K562 (cell line): ENCODE results near the gene KIF17. TPM values are rescaled to one million over a fixed set of nuclear protein-coding genes. Genes with fewer than 3 reads are reported as not detected.
A peak's percentile ranks its signal among the peaks of the same experiment; 100 is the strongest.

Source experiments
- CREM ChIP-seq: IDR thresholded peaks from 2 replicates; pipeline ENCODE4 v1.6.1; 2014; ENCODE audit warnings: antibody characterized with exemption, low read depth
- SUPT5H ChIP-seq: fragments of 450-650 bp; IDR thresholded peaks from 2 replicates; pipeline ENCODE4 v1.6.1; 2016
- TRIM25 ChIP-seq: fragments of 450-650 bp; IDR thresholded peaks from 2 replicates; pipeline ENCODE4 v1.7.0; 2016; ENCODE audit warnings: borderline replicate concordance
- ZNF639 ChIP-seq, 2 experiments: fragments of 200-800 bp in 1 of 2; sonication (Bioruptor generic) in 1 of 2; sonication (generic) in 1 of 2; formaldehyde crosslinking in 1 of 2; IDR thresholded peaks in 1 of 2; conservative IDR thresholded peaks in 1 of 2; 2 replicates each; pipeline versions ENCODE4 v1.5.0 to v1.6.1; 2016 to 2020; ENCODE audit warnings: missing compliant biosample characterization in 1 of 2, missing genetic modification characterization in 1 of 2, missing genetic modification reagents in 1 of 2
- polyA plus RNA-seq, 8 experiments: library from polyadenylated mRNA; depleted of rRNA in 4 of 8; stranded (reverse) in 5 of 8; unstranded in 3 of 8; fragments of >200 nt; fragmentation: Nextera tagmentation in 2 of 8; fragmentation: Illumina TruSeq in 1 of 8; extraction: Ambion mirVana in 2 of 8; extraction: Trizol in 1 of 8; gene quantifications; 2 replicates each; pipeline versions ENCODE4 v1.2.1 to v1.2.3, GENCODE V29; 2011 to 2014; ENCODE audit warnings: inconsistent platforms in 1 of 8, missing spikeins in 1 of 8
- total RNA-seq, 7 experiments: library from RNA; depleted of rRNA in 6 of 7; stranded (reverse); fragments of >200 nt in 6 of 7; fragmentation: Illumina TruSeq in 2 of 7; extraction: Trizol in 2 of 7; gene quantifications; 2 replicates each; pipeline versions ENCODE4 v1.2.1 to v1.2.3, GENCODE V29; 2011 to 2021; ENCODE audit warnings: low replicate concordance in 1 of 7
- TF ChIP-seq, protein P1 (sequence below): fragments of 250-450 bp; sonication (Bioruptor Pico); IDR thresholded peaks from 2 replicates; pipeline ENCODE4 v1.8.0; 2022; ENCODE audit warnings: moderate library complexity, mild to moderate bottlenecking, inconsistent platforms
- TF ChIP-seq, protein P2 (sequence below): fragments of 450-650 bp; IDR thresholded peaks from 2 replicates; pipeline ENCODE4 v1.6.1; 2016; ENCODE audit warnings: mild to moderate bottlenecking, moderate library complexity
- TF ChIP-seq, protein P3 (sequence below): sonication (generic); formaldehyde crosslinking; IDR thresholded peaks from 2 replicates; pipeline ENCODE4 v1.8.1; 2023; ENCODE audit warnings: mild to moderate bottlenecking, missing genetic modification reagents

KIF17 gene
- total and polyA plus RNA-seq, 9 of the 15 experiments (the other 6 are each of a cell fraction or from before 2014, with no cell fraction given) = 0.04 to 0.47 (median 0.18) TPM; not detected in 5

GRCh38 chr1:20732588-20733359, 15.0 kb upstream of the KIF17 start, which contains the start of gene SH2D5 (continued):
- TF ChIP-seq, protein P1, sequence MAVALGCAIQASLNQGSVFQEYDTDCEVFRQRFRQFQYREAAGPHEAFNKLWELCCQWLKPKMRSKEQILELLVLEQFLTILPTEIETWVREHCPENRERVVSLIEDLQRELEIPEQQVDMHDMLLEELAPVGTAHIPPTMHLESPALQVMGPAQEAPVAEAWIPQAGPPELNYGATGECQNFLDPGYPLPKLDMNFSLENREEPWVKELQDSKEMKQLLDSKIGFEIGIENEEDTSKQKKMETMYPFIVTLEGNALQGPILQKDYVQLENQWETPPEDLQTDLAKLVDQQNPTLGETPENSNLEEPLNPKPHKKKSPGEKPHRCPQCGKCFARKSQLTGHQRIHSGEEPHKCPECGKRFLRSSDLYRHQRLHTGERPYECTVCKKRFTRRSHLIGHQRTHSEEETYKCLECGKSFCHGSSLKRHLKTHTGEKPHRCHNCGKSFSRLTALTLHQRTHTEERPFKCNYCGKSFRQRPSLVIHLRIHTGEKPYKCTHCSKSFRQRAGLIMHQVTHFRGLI = no peak
- TF ChIP-seq ZNF639 (CRISPR knock-in tag; conservative IDR thresholded peaks at IDR 0.05 in 1 of 2, IDR thresholded peaks at IDR 0.05 in 1 of 2) = no peak
- TF ChIP-seq SUPT5H = no peak
- TF ChIP-seq TRIM25 = no peak
- TF ChIP-seq, protein P2, sequence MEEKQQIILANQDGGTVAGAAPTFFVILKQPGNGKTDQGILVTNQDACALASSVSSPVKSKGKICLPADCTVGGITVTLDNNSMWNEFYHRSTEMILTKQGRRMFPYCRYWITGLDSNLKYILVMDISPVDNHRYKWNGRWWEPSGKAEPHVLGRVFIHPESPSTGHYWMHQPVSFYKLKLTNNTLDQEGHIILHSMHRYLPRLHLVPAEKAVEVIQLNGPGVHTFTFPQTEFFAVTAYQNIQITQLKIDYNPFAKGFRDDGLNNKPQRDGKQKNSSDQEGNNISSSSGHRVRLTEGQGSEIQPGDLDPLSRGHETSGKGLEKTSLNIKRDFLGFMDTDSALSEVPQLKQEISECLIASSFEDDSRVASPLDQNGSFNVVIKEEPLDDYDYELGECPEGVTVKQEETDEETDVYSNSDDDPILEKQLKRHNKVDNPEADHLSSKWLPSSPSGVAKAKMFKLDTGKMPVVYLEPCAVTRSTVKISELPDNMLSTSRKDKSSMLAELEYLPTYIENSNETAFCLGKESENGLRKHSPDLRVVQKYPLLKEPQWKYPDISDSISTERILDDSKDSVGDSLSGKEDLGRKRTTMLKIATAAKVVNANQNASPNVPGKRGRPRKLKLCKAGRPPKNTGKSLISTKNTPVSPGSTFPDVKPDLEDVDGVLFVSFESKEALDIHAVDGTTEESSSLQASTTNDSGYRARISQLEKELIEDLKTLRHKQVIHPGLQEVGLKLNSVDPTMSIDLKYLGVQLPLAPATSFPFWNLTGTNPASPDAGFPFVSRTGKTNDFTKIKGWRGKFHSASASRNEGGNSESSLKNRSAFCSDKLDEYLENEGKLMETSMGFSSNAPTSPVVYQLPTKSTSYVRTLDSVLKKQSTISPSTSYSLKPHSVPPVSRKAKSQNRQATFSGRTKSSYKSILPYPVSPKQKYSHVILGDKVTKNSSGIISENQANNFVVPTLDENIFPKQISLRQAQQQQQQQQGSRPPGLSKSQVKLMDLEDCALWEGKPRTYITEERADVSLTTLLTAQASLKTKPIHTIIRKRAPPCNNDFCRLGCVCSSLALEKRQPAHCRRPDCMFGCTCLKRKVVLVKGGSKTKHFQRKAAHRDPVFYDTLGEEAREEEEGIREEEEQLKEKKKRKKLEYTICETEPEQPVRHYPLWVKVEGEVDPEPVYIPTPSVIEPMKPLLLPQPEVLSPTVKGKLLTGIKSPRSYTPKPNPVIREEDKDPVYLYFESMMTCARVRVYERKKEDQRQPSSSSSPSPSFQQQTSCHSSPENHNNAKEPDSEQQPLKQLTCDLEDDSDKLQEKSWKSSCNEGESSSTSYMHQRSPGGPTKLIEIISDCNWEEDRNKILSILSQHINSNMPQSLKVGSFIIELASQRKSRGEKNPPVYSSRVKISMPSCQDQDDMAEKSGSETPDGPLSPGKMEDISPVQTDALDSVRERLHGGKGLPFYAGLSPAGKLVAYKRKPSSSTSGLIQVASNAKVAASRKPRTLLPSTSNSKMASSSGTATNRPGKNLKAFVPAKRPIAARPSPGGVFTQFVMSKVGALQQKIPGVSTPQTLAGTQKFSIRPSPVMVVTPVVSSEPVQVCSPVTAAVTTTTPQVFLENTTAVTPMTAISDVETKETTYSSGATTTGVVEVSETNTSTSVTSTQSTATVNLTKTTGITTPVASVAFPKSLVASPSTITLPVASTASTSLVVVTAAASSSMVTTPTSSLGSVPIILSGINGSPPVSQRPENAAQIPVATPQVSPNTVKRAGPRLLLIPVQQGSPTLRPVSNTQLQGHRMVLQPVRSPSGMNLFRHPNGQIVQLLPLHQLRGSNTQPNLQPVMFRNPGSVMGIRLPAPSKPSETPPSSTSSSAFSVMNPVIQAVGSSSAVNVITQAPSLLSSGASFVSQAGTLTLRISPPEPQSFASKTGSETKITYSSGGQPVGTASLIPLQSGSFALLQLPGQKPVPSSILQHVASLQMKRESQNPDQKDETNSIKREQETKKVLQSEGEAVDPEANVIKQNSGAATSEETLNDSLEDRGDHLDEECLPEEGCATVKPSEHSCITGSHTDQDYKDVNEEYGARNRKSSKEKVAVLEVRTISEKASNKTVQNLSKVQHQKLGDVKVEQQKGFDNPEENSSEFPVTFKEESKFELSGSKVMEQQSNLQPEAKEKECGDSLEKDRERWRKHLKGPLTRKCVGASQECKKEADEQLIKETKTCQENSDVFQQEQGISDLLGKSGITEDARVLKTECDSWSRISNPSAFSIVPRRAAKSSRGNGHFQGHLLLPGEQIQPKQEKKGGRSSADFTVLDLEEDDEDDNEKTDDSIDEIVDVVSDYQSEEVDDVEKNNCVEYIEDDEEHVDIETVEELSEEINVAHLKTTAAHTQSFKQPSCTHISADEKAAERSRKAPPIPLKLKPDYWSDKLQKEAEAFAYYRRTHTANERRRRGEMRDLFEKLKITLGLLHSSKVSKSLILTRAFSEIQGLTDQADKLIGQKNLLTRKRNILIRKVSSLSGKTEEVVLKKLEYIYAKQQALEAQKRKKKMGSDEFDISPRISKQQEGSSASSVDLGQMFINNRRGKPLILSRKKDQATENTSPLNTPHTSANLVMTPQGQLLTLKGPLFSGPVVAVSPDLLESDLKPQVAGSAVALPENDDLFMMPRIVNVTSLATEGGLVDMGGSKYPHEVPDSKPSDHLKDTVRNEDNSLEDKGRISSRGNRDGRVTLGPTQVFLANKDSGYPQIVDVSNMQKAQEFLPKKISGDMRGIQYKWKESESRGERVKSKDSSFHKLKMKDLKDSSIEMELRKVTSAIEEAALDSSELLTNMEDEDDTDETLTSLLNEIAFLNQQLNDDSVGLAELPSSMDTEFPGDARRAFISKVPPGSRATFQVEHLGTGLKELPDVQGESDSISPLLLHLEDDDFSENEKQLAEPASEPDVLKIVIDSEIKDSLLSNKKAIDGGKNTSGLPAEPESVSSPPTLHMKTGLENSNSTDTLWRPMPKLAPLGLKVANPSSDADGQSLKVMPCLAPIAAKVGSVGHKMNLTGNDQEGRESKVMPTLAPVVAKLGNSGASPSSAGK = peak; percentile 84
- TF ChIP-seq, protein P3, sequence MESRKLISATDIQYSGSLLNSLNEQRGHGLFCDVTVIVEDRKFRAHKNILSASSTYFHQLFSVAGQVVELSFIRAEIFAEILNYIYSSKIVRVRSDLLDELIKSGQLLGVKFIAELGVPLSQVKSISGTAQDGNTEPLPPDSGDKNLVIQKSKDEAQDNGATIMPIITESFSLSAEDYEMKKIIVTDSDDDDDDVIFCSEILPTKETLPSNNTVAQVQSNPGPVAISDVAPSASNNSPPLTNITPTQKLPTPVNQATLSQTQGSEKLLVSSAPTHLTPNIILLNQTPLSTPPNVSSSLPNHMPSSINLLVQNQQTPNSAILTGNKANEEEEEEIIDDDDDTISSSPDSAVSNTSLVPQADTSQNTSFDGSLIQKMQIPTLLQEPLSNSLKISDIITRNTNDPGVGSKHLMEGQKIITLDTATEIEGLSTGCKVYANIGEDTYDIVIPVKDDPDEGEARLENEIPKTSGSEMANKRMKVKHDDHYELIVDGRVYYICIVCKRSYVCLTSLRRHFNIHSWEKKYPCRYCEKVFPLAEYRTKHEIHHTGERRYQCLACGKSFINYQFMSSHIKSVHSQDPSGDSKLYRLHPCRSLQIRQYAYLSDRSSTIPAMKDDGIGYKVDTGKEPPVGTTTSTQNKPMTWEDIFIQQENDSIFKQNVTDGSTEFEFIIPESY (CRISPR knock-in tag) = peak; percentile 74
- TF ChIP-seq CREM = peak; percentile 53; the same call in 1 of the 2 replicates
